H9 (cell line): ENCODE measurements around the gene FN1. TPM values are rescaled to one million over a fixed set of nuclear protein-coding genes. Genes with fewer than 3 reads are reported as not detected.
A peak's percentile ranks its signal among the peaks of the same experiment; 100 is the strongest.

Experiments used
- DNase-seq: peaks from one replicate; pipeline ENCODE4 v3.0.0-alpha.2; 2017
- H2AFZ ChIP-seq: one replicate; pipeline ENCODE4 v1.6.1; 2013; ENCODE audit warnings: mild to moderate bottlenecking, low read length, control low read depth, moderate library complexity
- H2AK5ac ChIP-seq: 2 replicates; pipeline ENCODE4 v1.6.1; 2013; ENCODE audit warnings: low read length, control low read depth, mixed read lengths; ENCODE audit not compliant: insufficient read length
- H2BK120ac ChIP-seq: one replicate; pipeline ENCODE4 v1.6.1; 2013; ENCODE audit warnings: low read depth, mild to moderate bottlenecking, low read length, control low read depth, inconsistent platforms; ENCODE audit not compliant: poor library complexity, severe bottlenecking
- H2BK12ac ChIP-seq: 2 replicates; pipeline ENCODE4 v1.6.1; 2013; ENCODE audit warnings: low read length, control low read depth, mixed read lengths, low read depth; ENCODE audit not compliant: insufficient read length
- H2BK15ac ChIP-seq: 2 replicates; pipeline ENCODE4 v1.6.1; 2013; ENCODE audit warnings: low read depth, low read length, control low read depth
- H2BK20ac ChIP-seq: one replicate; pipeline ENCODE4 v1.6.1; 2013; ENCODE audit warnings: low read depth, mild to moderate bottlenecking, low read length, control low read depth, inconsistent platforms; ENCODE audit not compliant: poor library complexity, severe bottlenecking
- H2BK5ac ChIP-seq: 2 replicates; pipeline ENCODE4 v1.6.1; 2013; ENCODE audit warnings: low read length, control low read depth, mixed read lengths; ENCODE audit not compliant: insufficient read length
- H3K14ac ChIP-seq: 2 replicates; pipeline ENCODE4 v1.6.1; 2013; ENCODE audit warnings: low read length, control low read depth; ENCODE audit not compliant: insufficient read depth
- H3K18ac ChIP-seq: 2 replicates; pipeline ENCODE4 v1.6.1; 2013; ENCODE audit warnings: low read depth, mild to moderate bottlenecking, mixed read lengths, low read length, control low read depth; ENCODE audit not compliant: insufficient read length
- H3K23ac ChIP-seq: 2 replicates; pipeline ENCODE4 v1.6.1; 2013; ENCODE audit warnings: low read length, control low read depth, mixed read lengths, low read depth; ENCODE audit not compliant: insufficient read length
- H3K23me2 ChIP-seq: 2 replicates; pipeline ENCODE4 v1.6.1; 2013; ENCODE audit warnings: low read depth, mild to moderate bottlenecking, mixed read lengths, low read length, control low read depth; ENCODE audit not compliant: insufficient read length, poor library complexity, severe bottlenecking
- H3K27ac ChIP-seq: 2 replicates; pipeline ENCODE4 v1.5.1; 2013; ENCODE audit warnings: low read length, control low read depth, mixed read lengths, low read depth; ENCODE audit not compliant: insufficient read length
- H3K27me3 ChIP-seq: 2 replicates; pipeline ENCODE4 v1.6.1; 2013; ENCODE audit warnings: low read length, control low read depth, inconsistent platforms; ENCODE audit not compliant: insufficient read depth
- H3K4ac ChIP-seq: 2 replicates; pipeline ENCODE4 v1.6.1; 2013; ENCODE audit warnings: low read depth, mild to moderate bottlenecking, control low read depth, inconsistent platforms, low read length, moderate library complexity
- H3K4me1 ChIP-seq: 2 replicates; pipeline ENCODE4 v1.6.1; 2013; ENCODE audit warnings: low read length, control low read depth, inconsistent platforms; ENCODE audit not compliant: insufficient read depth
- H3K4me2 ChIP-seq: 2 replicates; pipeline ENCODE4 v1.6.1; 2013; ENCODE audit warnings: low read length, control low read depth, mixed read lengths; ENCODE audit not compliant: insufficient read length, insufficient read depth
- H3K56ac ChIP-seq: 2 replicates; pipeline ENCODE4 v1.6.1; 2013; ENCODE audit warnings: low read depth, mild to moderate bottlenecking, mixed read lengths, low read length, control low read depth; ENCODE audit not compliant: insufficient read length
- H3K79me1 ChIP-seq: 2 replicates; pipeline ENCODE4 v1.6.1; 2013; ENCODE audit warnings: low read depth, mild to moderate bottlenecking, moderate library complexity, low read length, control low read depth, inconsistent platforms; ENCODE audit not compliant: insufficient read depth, poor library complexity, severe bottlenecking
- H3K79me2 ChIP-seq: 2 replicates; pipeline ENCODE4 v1.6.1; 2013; ENCODE audit warnings: low read length, control low read depth, inconsistent platforms; ENCODE audit not compliant: insufficient read depth
- H3K9ac ChIP-seq: 2 replicates; pipeline ENCODE4 v1.6.1; 2013; ENCODE audit warnings: low read length, control low read depth, mixed read lengths; ENCODE audit not compliant: insufficient read length; ENCODE audit errors: extremely low read depth
- H3K9me3 ChIP-seq: one replicate; pipeline ENCODE4 v1.6.1; 2013; ENCODE audit warnings: low read depth, low read length, inconsistent platforms; ENCODE audit not compliant: control insufficient read depth
- H3T11ph ChIP-seq: one replicate; pipeline ENCODE4 v1.6.1; 2013; ENCODE audit warnings: mild to moderate bottlenecking, low read length, control low read depth, inconsistent platforms
- H4K20me1 ChIP-seq: one replicate; pipeline ENCODE4 v1.6.1; 2013; ENCODE audit not compliant: control insufficient read depth, insufficient read length, insufficient read depth
- H4K5ac ChIP-seq: 2 replicates; pipeline ENCODE4 v1.6.1; 2013; ENCODE audit warnings: low read depth, mild to moderate bottlenecking, mixed read lengths, low read length, control low read depth; ENCODE audit not compliant: insufficient read length
- H4K8ac ChIP-seq: replicated peaks from 2 replicates; pipeline ENCODE4 v1.6.1; 2013; ENCODE audit warnings: low read length, control low read depth, mixed read lengths, low read depth; ENCODE audit not compliant: insufficient read length
- H4K91ac ChIP-seq: 2 replicates; pipeline ENCODE4 v1.6.1; 2013; ENCODE audit warnings: low read depth, mild to moderate bottlenecking, moderate library complexity, mixed read lengths, low read length, control low read depth; ENCODE audit not compliant: insufficient read length
- H3K27ac Mint-ChIP-seq, 3 experiments: 2 replicates in 2 of 3; 3 replicates in 1 of 3; pipeline ENCODE4 v1.8.0; 2020 to 2021; ENCODE audit warnings: mixed read lengths in 3 of 3, mild to moderate bottlenecking in 1 of 3, moderate library complexity in 1 of 3
- H3K27me3 Mint-ChIP-seq: 2 replicates; pipeline ENCODE4 v1.8.0; 2021; ENCODE audit warnings: low read depth, mild to moderate bottlenecking, moderate library complexity, mixed read lengths
- H3K36me3 Mint-ChIP-seq, 3 experiments: 2 replicates in 2 of 3; 3 replicates in 1 of 3; pipeline ENCODE4 v1.8.0; 2020 to 2021; ENCODE audit warnings: low read depth in 3 of 3, mixed read lengths in 3 of 3; ENCODE audit not compliant: insufficient read depth in 1 of 3
- H3K4me1 Mint-ChIP-seq, 2 experiments: 2 replicates each; pipeline ENCODE4 v1.8.0; 2020; ENCODE audit warnings: mixed read lengths in 2 of 2
- H3K4me3 Mint-ChIP-seq, 2 experiments: 2 replicates in 1 of 2; 3 replicates in 1 of 2; pipeline ENCODE4 v1.8.0; 2020 to 2021; ENCODE audit warnings: mild to moderate bottlenecking in 2 of 2, mixed read lengths in 2 of 2, moderate library complexity in 1 of 2
- H3K9me3 Mint-ChIP-seq, 2 experiments: 2 replicates in 1 of 2; 3 replicates in 1 of 2; pipeline ENCODE4 v1.8.0; 2020; ENCODE audit warnings: mild to moderate bottlenecking in 2 of 2, mixed read lengths in 2 of 2, moderate library complexity in 1 of 2
- CTCF ChIP-seq: fragments of 200-600 bp; sonication (generic); conservative IDR thresholded peaks from 3 replicates; pipeline ENCODE4 v1.8.0; 2021; ENCODE audit warnings: antibody characterized with exemption, mild to moderate bottlenecking
- WGBS: extraction: QIAGEN DNeasy Blood & Tissue Kit; methylation state at CpG from one replicate; pipeline ENCODE4 v1.1.7; 2013; ENCODE audit warnings: missing lambda C conversion rate, low lambda C conversion rate, mixed read lengths; ENCODE audit not compliant: insufficient read length; ENCODE audit errors: extremely low coverage; 5-methylcytosine and 5-hydroxymethylcytosine counted together
- long read RNA-seq: library from polyadenylated mRNA; unstranded; transcript quantifications from one replicate; pipeline ENCODE4 v2.0.0, GENCODE V29; 2020
- total RNA-seq: library from RNA; stranded (reverse); gene quantifications from 2 replicates; pipeline ENCODE4 v1.2.1, GENCODE V29; 2021

FN1 gene
- 56.0 and 61.3 TPM in 2 replicates for total RNA-seq
- long read RNA-seq, partial matches to known transcripts, result 45 of 52 reads
- long read RNA-seq, other reads (novel, unspliced or antisense), result 5 of 52 reads

DNA sequence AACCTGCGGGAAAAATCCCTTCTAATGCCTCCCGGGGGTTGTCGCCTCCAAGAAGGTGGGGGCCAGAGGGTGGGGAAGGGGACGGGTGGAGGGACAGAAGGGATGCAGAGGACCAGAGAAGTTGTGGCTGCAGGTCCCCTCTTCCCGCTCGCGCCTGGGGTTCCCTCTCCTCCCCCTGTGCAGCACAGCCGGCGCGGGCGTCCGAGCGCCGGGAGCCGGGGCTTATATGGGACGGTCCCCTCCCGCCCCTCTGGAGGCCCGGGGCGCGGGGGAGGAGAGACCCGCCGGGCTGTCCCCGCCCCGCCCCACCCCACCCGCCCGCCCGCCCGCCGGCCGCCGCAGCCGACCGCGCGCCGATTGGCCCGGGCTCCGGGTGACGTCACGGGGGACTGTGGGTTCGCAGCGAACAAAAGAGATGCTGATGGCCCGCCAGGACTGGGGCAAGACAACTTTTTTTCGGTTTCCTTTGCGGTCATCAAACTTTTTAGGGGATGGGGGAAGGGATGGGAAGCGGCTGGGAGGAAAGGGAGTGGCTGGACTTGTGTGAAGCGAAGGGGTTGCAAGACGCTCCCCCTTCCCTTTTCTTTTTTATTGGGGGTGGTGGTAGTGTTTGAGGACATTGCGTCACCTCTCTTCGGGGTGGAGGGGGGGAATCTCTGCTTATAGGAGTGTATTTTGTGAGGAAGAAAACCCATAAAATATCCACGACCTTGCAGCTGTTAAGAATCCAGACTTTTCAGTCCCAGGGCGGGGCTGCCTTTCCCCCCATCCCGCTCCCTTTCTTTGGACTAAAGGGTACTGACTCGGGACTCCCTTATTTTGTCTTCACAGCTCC, at the start of gene FN1:
Gene FN1 (minus strand): TSS at position 199 of the 835 bp plus-strand sequence. CDS start 266 bp downstream, outside the sequence.
- Histone ChIP-seq H4K8ac (no peak within 1 kb of the TSS), H3K4ac (no peak within 1 kb of the TSS; the same call in 1 of the 2 replicates), H2BK120ac (no peak within 1 kb of the TSS), H3K9me3 (no peaks in the 10 kb centered on the region), H3K4me1 (no peaks in the 10 kb centered on the region), H2BK20ac (peak within 1 kb of the TSS; percentile 91), H2AK5ac (no peak within 1 kb of the TSS), H4K91ac (no peak within 1 kb of the TSS), H3K23me2 (peaks cover 6% of the 10 kb centered on the region), H3K79me1 (no peaks in the 10 kb centered on the region), H3K14ac (peak within 1 kb of the TSS; percentile 87), H3K79me2 (no peaks in the 10 kb centered on the region), H3T11ph (no peak within 1 kb of the TSS), H3K56ac (no peak within 1 kb of the TSS), H3K18ac (peak within 1 kb of the TSS; percentile 64), H2BK5ac (no peak within 1 kb of the TSS), H3K23ac (no peak within 1 kb of the TSS), H3K4me2 (peak within 1 kb of the TSS; percentile 80), H3K27me3 (no peaks in the 10 kb centered on the region), H3K27ac (peak within 1 kb of the TSS; percentile 50), H2BK15ac (no peak within 1 kb of the TSS), H4K5ac (no peak within 1 kb of the TSS), H2AFZ (no peak within 1 kb of the TSS), H2BK12ac (no peak within 1 kb of the TSS), H4K20me1 (no peaks in the 10 kb centered on the region), H3K9ac (peak within 1 kb of the TSS; percentile 40)
- H3K27me3 Mint-ChIP-seq, result peaks cover 6% of the 10 kb centered on the region
- peak; percentile 95 for DNase-seq
- peaks cover 0 to 5% (median 1%) of the 10 kb centered on the region in 3 experiments; a peak in 4 of 7 replicates for H3K36me3 Mint-ChIP-seq
- H3K4me1 Mint-ChIP-seq, result peaks cover 19 to 22% of the 10 kb centered on the region in 2 experiments
- no peaks in the 10 kb centered on the region for H3K9me3 Mint-ChIP-seq
- H3K4me3 Mint-ChIP-seq, result peak within 1 kb of the TSS; percentile 93 to 94
- peak within 1 kb of the TSS; percentile 98 to 99 (median 99) for H3K27ac Mint-ChIP-seq
- no CpG with 5 or more reads among the region's 54 CpGs for WGBS
- no peak for TF ChIP-seq CTCF
